ENCODE measurements around the gene SDK1.

- TF ChIP-seq POLR2A (IDR thresholded peaks at IDR 0.05) (no peak), CTCF (IDR thresholded peaks at IDR 0.05) (no peak), POLR2AphosphoS5 (IDR thresholded peaks at IDR 0.05) (no peak)
Measured at GRCh38 chr7:3568516-3568915, 267.5 kb downstream of the SDK1 start.
